ENCODE data around the gene LETMD1.
"Not testable (repeated sequence)": the region's sequence is repeated elsewhere in the genome, so short reads cannot be mapped to it uniquely, and the experiment has no call there.

LETMD1 gene

GRCh38 chr12:51047655-51048540 lies at the start of gene LETMD1:
Gene LETMD1 (plus strand): TSS chr12:51048327. CDS start chr12:51048357, 30 bp downstream.
- peak; percentile 97 for DNase-seq (ENCODE audit: low read depth)

- no peak for DNase-seq (ENCODE audit: low read depth)
Observed at GRCh38 chr12:50999093-50999492, 49.0 kb upstream of the LETMD1 start.

- no peak for DNase-seq (ENCODE audit: low read depth)
Observed at GRCh38 chr12:51000245-51000644, 47.9 kb upstream of the LETMD1 start.

GRCh38 chr12:51001799-51002198 lies 46.3 kb upstream of the LETMD1 start:
- DNase-seq (ENCODE audit: low read depth) = no peak

GRCh38 chr12:51004504-51004903 lies 43.6 kb upstream of the LETMD1 start:
- DNase-seq (ENCODE audit: low read depth) = no peak

GRCh38 chr12:51005030-51005429 lies 43.1 kb upstream of the LETMD1 start:
- no peak for DNase-seq (ENCODE audit: low read depth)

GRCh38 chr12:51005671-51006070 lies 42.5 kb upstream of the LETMD1 start:
- DNase-seq (ENCODE audit: low read depth) = no peak

GRCh38 chr12:51008329-51009055 lies 39.6 kb upstream of the LETMD1 start:
- DNase-seq (ENCODE audit: low read depth) = no peak

- no peak for DNase-seq (ENCODE audit: low read depth)
Observed at GRCh38 chr12:51009056-51009440, 39.1 kb upstream of the LETMD1 start.

GRCh38 chr12:51011955-51012354 lies 36.2 kb upstream of the LETMD1 start:
- DNase-seq (ENCODE audit: low read depth) = no peak

GRCh38 chr12:51012570-51013236 lies 35.4 kb upstream of the LETMD1 start:
- no peak for DNase-seq (ENCODE audit: low read depth)

- no peak for DNase-seq (ENCODE audit: low read depth)
Observed at GRCh38 chr12:51013441-51013840, 34.7 kb upstream of the LETMD1 start.

- not testable (repeated sequence) for DNase-seq (ENCODE audit: low read depth)
Observed at GRCh38 chr12:51014467-51014866, 33.7 kb upstream of the LETMD1 start.

GRCh38 chr12:51017452-51017851 lies 30.7 kb upstream of the LETMD1 start:
- DNase-seq (ENCODE audit: low read depth) = no peak

GRCh38 chr12:51018956-51019355 lies 29.2 kb upstream of the LETMD1 start:
- no peak for DNase-seq (ENCODE audit: low read depth)

- DNase-seq (ENCODE audit: low read depth) = no peak
Observed at GRCh38 chr12:51019927-51020326, 28.2 kb upstream of the LETMD1 start.

- DNase-seq (ENCODE audit: low read depth) = no peak
Observed at GRCh38 chr12:51020448-51021182, 27.5 kb upstream of the LETMD1 start.

GRCh38 chr12:51021694-51022093 lies 26.4 kb upstream of the LETMD1 start:
- DNase-seq (ENCODE audit: low read depth) = no peak

GRCh38 chr12:51023625-51024382 lies 24.3 kb upstream of the LETMD1 start:
- no peak for DNase-seq (ENCODE audit: low read depth)

- DNase-seq (ENCODE audit: low read depth) = no peak
Observed at GRCh38 chr12:51025338-51025835, 22.7 kb upstream of the LETMD1 start.

Measured in non-pigmented ciliary epithelial cell (primary cell).